GM12892 (cell line): ENCODE results near the gene CERS5.

Experiments used
- POLR2A ChIP-seq: IDR thresholded peaks from 2 replicates; pipeline ENCODE4 v1.6.1; 2011; ENCODE audit warnings: low read depth, low read length, control low read depth
- POLR2AphosphoS5 ChIP-seq: IDR thresholded peaks from 2 replicates; pipeline ENCODE4 v1.6.1; 2011; ENCODE audit warnings: low read depth, low read length, control low read depth

GRCh38 chr12:50101663-50102062 lies 65.5 kb downstream of the CERS5 start:
- TF ChIP-seq POLR2AphosphoS5 (no peak), POLR2A (no peak)
